GM12878 (cell line): Measurements from ENCODE around the gene MIAT. TPM values are rescaled to one million over a fixed set of nuclear protein-coding genes. Genes with fewer than 3 reads are reported as not detected.

Source experiments
- ATAC-seq: fragments of 200-7000 bp; cut with Tn5 transposase; 3 replicates; pipeline ENCODE4 v1.9.1; 2020; ENCODE audit warnings: mild to moderate bottlenecking, moderate library complexity
- BruUV-seq: library from RNA; stranded (reverse); fragments of 400-500 nt; replicated peaks from 2 replicates; lab custom pipeline; 2021; lab: Mats Ljungman, UMichigan
- CTCF ChIA-PET: fragments of 300-600 bp; sonication (Branson Sonifier 250); formaldehyde crosslinking; extraction: SDS; loops from one replicate; lab custom pipeline; 2021; ENCODE audit warnings: inconsistent platforms; lab: Yijun Ruan, JAX
- POLR2A ChIA-PET: fragments of 350-600 bp; formaldehyde crosslinking; extraction: SDS; loops from one replicate; lab custom pipeline; 2021; ENCODE audit warnings: inconsistent platforms; lab: Charles Lee
- RAD21 ChIA-PET: fragments of 300-600 bp; sonication (Branson Sonifier 250); formaldehyde crosslinking; loops from one replicate; lab custom pipeline; 2023; ENCODE audit warnings: antibody characterized with exemption; ENCODE audit not compliant: unreplicated experiment; lab: Charles Lee
- SMC1A ChIA-PET: fragments of 300-600 bp; sonication (Branson Sonifier 250); formaldehyde crosslinking; loops from one replicate; lab custom pipeline; 2023; ENCODE audit not compliant: unreplicated experiment, uncharacterized antibody; lab: Charles Lee
- DNase-seq: peaks from one replicate; pipeline ENCODE4 v3.0.0-alpha.2; 2011; ENCODE audit warnings: low read depth, low spot score
- FAIRE-seq: peaks from 3 replicates; lab custom pipeline; 2011; peaks lifted over from hg19 to GRCh38; lab: Jason Lieb, UNC
- H2AFZ ChIP-seq: 2 replicates; pipeline ENCODE4 v1.6.0; 2011; ENCODE audit warnings: low read depth, low read length, control low read depth; ENCODE audit not compliant: control insufficient read depth
- H3K27ac ChIP-seq: 2 replicates; pipeline ENCODE4 v1.5.1; 2011; ENCODE audit warnings: control low read depth; ENCODE audit not compliant: control insufficient read depth, insufficient read depth
- H3K27me3 ChIP-seq, 2 experiments: replicated peaks in 1 of 2; 2 replicates each; pipeline versions ENCODE4 v1.6.0 to v1.6.1; 2011; ENCODE audit warnings: low read length in 1 of 2; ENCODE audit not compliant: control insufficient read depth in 2 of 2, insufficient read depth in 2 of 2
- H3K36me3 ChIP-seq, 2 experiments: 2 replicates each; pipeline ENCODE4 v1.5.1; 2011; ENCODE audit warnings: low read length in 1 of 2; ENCODE audit not compliant: control insufficient read depth in 2 of 2, insufficient read depth in 2 of 2
- H3K4me1 ChIP-seq: 2 replicates; pipeline ENCODE4 v1.6.1; 2011; ENCODE audit warnings: mild to moderate bottlenecking, low read length, moderate library complexity, mixed read lengths; ENCODE audit not compliant: control insufficient read depth, insufficient read depth
- H3K4me2 ChIP-seq: 2 replicates; pipeline ENCODE4 v1.6.0; 2011; ENCODE audit warnings: control low read depth; ENCODE audit not compliant: control insufficient read depth, insufficient read depth
- H3K4me3 ChIP-seq: fragments of 200-600 bp; sonication (generic); 2 replicates; pipeline ENCODE4 v1.5.1; 2016
- H3K79me2 ChIP-seq: 2 replicates; pipeline ENCODE4 v1.6.0; 2011; ENCODE audit warnings: low read length; ENCODE audit not compliant: control insufficient read depth, insufficient read depth
- H3K9ac ChIP-seq: 2 replicates; pipeline ENCODE4 v1.8.0; 2011; ENCODE audit warnings: low read length, control low read depth, mixed read lengths; ENCODE audit not compliant: control insufficient read depth, insufficient read depth
- H3K9me3 ChIP-seq: replicated peaks from 3 replicates; pipeline ENCODE4 v1.5.1; 2011; ENCODE audit warnings: mild to moderate bottlenecking, low read length; ENCODE audit not compliant: control insufficient read depth, insufficient read depth
- H4K20me1 ChIP-seq: 2 replicates; pipeline ENCODE4 v1.6.0; 2011; ENCODE audit not compliant: control insufficient read depth, insufficient read depth
- BHLHE40 ChIP-seq, 2 experiments: fragments of 450-650 bp in 1 of 2; IDR thresholded peaks; 2 replicates each; pipeline ENCODE4 v1.6.1; 2011 to 2017; ENCODE audit warnings: low read depth in 2 of 2, borderline replicate concordance in 1 of 2, improper control_type of control experiment in 1 of 2, low read length in 1 of 2, mild to moderate bottlenecking in 1 of 2
- CHD2 ChIP-seq: IDR thresholded peaks from 2 replicates; pipeline ENCODE4 v1.6.1; 2011; ENCODE audit warnings: low read depth, low read length, improper control_type of control experiment, borderline replicate concordance
- GABPA ChIP-seq: IDR thresholded peaks from 2 replicates; pipeline ENCODE4 v1.6.1; 2014; ENCODE audit warnings: antibody characterized with exemption, low read depth, mild to moderate bottlenecking, inconsistent platforms
- HCFC1 ChIP-seq: fragments of 150-350 bp; IDR thresholded peaks from 2 replicates; pipeline ENCODE4 v1.6.1; 2014; ENCODE audit warnings: low read length
- KAT2A ChIP-seq: conservative IDR thresholded peaks from 2 replicates; pipeline ENCODE4 v1.6.1; 2011; ENCODE audit warnings: low read depth, low read length; ENCODE audit not compliant: control insufficient read depth
- MEF2A ChIP-seq: IDR thresholded peaks from 2 replicates; pipeline ENCODE4 v1.6.1; 2011; ENCODE audit warnings: low read depth, mild to moderate bottlenecking, low read length, moderate library complexity; ENCODE audit not compliant: insufficient read depth
- MTA2 ChIP-seq: fragments of 450-650 bp; IDR thresholded peaks from 2 replicates; pipeline ENCODE4 v1.6.1; 2016; ENCODE audit warnings: low read depth, mild to moderate bottlenecking, moderate library complexity
- SMC3 ChIP-seq: IDR thresholded peaks from 2 replicates; pipeline ENCODE4 v1.6.1; 2011; ENCODE audit warnings: low read length, improper control_type of control experiment, borderline replicate concordance
- TCF3 ChIP-seq: IDR thresholded peaks from 2 replicates; pipeline ENCODE4 v1.6.1; 2012; ENCODE audit warnings: low read depth, mild to moderate bottlenecking, low read length, borderline replicate concordance; ENCODE audit not compliant: insufficient read depth
- WGBS: methylation state at CpG from one replicate; pipeline ENCODE4 v1.1.6; 2016; ENCODE audit warnings: low lambda C conversion rate; ENCODE audit not compliant: insufficient replicate concordance, insufficient coverage; ENCODE audit errors: missing lambda C conversion rate; 5-methylcytosine and 5-hydroxymethylcytosine counted together
- in situ Hi-C: fragments of 300-500 bp; cut with MboI; formaldehyde crosslinking; loops from 9 replicates; pipeline ENCODE4 v1.14.3; 2018; ENCODE audit warnings: mixed read lengths
- intact Hi-C: fragments of 100-400 bp; cut with micrococcal nuclease; formaldehyde crosslinking; loops from one replicate; pipeline ENCODE4 v1.14.2; 2022; ENCODE audit not compliant: unreplicated experiment
- polyA plus RNA-seq, 11 experiments: library from polyadenylated mRNA; depleted of rRNA in 4 of 11; unstranded in 6 of 11; stranded (reverse) in 5 of 11; fragments of >200 nt; fragmentation: Nextera tagmentation in 4 of 11; fragmentation: Illumina TruSeq in 1 of 11; extraction: Ambion mirVana in 4 of 11; extraction: Trizol in 1 of 11; gene quantifications; 1 replicate in 1 of 11; 2 replicates in 10 of 11; pipeline versions ENCODE4 v1.2.1 to v1.2.3, GENCODE V29; 2011 to 2016; ENCODE audit warnings: inconsistent platforms in 2 of 11, missing spikeins in 2 of 11, low read depth in 1 of 11
- total RNA-seq, 4 experiments: library from RNA; depleted of rRNA in 3 of 4; stranded (reverse); fragments of >200 nt in 3 of 4; fragmentation: Illumina TruSeq in 1 of 4; extraction: Trizol in 1 of 4; gene quantifications; 2 replicates each; pipeline versions ENCODE4 v1.2.1 to v1.2.3, GENCODE V29; 2013 to 2021
- TF ChIP-seq, protein P1 (sequence below): IDR thresholded peaks from 2 replicates; pipeline ENCODE4 v1.6.1; 2012; ENCODE audit warnings: mild to moderate bottlenecking, low read depth, low read length
- TF ChIP-seq, protein P2 (sequence below): IDR thresholded peaks from 2 replicates; pipeline ENCODE4 v1.6.1; 2011; ENCODE audit warnings: mild to moderate bottlenecking, low read depth, low read length, moderate library complexity; ENCODE audit not compliant: insufficient replicate concordance

Gene MIAT
- total and polyA plus RNA-seq, 10 of the 15 experiments (the other 5 are each of a cell fraction or from before 2014, with no cell fraction given) = 0.39 to 13.7 (median 4.6) TPM

DNA sequence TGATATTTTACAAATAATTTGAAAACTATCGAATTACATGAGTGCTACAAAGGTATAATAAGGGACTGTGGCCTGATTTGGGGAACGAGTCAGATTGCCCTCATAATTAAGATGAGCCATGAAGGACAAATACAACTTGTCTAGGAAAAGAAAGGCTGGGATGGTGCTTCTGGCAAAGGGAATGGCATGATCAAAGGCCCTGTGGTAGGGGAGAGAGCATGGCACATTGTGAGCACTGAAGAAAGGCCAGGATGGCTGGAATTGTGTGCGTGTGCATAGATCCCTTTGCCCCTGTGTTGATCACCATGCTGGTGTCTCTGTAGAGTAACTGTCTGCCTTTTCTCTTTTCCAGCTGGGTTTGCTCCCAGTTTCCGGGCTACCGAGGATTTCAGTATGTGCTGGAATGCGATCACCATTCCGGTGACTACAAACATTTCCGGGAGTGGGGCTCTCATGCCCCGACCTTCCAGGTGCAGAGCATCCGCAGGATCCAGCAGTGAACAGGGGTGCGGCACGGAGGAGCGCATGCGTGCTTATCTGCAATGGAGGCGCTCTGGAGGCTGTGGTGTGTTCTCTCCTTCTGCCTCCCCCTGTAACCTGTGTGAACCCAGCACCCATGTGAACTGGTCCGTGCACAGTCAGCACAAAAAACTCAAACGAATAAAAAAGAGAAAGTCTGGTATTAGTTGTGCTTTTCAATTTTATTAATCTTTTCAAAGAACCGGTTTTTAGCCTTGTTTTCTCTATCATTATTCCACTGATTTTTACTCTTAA, 27.2 kb upstream of the MIAT start:
- 72% methylated on average over 18 of the region's 18 CpGs for WGBS
- no peak overlapping the region for H3K4me2 ChIP-seq
- no peaks in the 10 kb centered on the region for H4K20me1 ChIP-seq
- no peak for FAIRE-seq
- ChIA-PET RAD21 (no interaction called here), CTCF (interaction anchor here (1.1 to 1.2 kb wide), 3 partner anchors 12 to 151 kb away, joined by 3 to 5 read pairs (median 4); no protein-coding TSS in a partner anchor), POLR2A (interaction anchor here (0.8 kb wide), 1 partner anchor 130 kb away, joined by 3 read pairs; no protein-coding TSS in a partner anchor), SMC1A (interaction anchor here (0.6 kb wide), 1 partner anchor 36 kb away, joined by 3 read pairs; no protein-coding TSS in a partner anchor)
- no peak for TF ChIP-seq KAT2A
- TF ChIP-seq BHLHE40 (IDR thresholded peaks at IDR 0.05; ENCODE audit: borderline replicate concordance in 1 of 2, low read depth in 2 of 2, low read length in 1 of 2) = no peak
- TF ChIP-seq, protein P1, sequence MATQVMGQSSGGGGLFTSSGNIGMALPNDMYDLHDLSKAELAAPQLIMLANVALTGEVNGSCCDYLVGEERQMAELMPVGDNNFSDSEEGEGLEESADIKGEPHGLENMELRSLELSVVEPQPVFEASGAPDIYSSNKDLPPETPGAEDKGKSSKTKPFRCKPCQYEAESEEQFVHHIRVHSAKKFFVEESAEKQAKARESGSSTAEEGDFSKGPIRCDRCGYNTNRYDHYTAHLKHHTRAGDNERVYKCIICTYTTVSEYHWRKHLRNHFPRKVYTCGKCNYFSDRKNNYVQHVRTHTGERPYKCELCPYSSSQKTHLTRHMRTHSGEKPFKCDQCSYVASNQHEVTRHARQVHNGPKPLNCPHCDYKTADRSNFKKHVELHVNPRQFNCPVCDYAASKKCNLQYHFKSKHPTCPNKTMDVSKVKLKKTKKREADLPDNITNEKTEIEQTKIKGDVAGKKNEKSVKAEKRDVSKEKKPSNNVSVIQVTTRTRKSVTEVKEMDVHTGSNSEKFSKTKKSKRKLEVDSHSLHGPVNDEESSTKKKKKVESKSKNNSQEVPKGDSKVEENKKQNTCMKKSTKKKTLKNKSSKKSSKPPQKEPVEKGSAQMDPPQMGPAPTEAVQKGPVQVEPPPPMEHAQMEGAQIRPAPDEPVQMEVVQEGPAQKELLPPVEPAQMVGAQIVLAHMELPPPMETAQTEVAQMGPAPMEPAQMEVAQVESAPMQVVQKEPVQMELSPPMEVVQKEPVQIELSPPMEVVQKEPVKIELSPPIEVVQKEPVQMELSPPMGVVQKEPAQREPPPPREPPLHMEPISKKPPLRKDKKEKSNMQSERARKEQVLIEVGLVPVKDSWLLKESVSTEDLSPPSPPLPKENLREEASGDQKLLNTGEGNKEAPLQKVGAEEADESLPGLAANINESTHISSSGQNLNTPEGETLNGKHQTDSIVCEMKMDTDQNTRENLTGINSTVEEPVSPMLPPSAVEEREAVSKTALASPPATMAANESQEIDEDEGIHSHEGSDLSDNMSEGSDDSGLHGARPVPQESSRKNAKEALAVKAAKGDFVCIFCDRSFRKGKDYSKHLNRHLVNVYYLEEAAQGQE = no peak
- no peak for TF ChIP-seq MEF2A
- no peak for TF ChIP-seq CHD2
- TF ChIP-seq SMC3 = no peak
- no peak for TF ChIP-seq TCF3
- TF ChIP-seq, protein P2, sequence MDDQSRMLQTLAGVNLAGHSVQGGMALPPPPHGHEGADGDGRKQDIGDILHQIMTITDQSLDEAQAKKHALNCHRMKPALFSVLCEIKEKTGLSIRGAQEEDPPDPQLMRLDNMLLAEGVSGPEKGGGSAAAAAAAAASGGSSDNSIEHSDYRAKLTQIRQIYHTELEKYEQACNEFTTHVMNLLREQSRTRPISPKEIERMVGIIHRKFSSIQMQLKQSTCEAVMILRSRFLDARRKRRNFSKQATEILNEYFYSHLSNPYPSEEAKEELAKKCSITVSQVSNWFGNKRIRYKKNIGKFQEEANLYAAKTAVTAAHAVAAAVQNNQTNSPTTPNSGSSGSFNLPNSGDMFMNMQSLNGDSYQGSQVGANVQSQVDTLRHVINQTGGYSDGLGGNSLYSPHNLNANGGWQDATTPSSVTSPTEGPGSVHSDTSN = no peak
- TF ChIP-seq MTA2 = no peak
- TF ChIP-seq GABPA = no peak
- TF ChIP-seq HCFC1 = no peak
- no peak for ATAC-seq
- H3K4me1 ChIP-seq = no peaks in the 10 kb centered on the region
- peaks cover 1% of the 10 kb centered on the region; the same call in 1 of the 3 replicates for H3K9me3 ChIP-seq
- H3K79me2 ChIP-seq = no peaks in the 10 kb centered on the region
- H2AFZ ChIP-seq = no peak overlapping the region
- no peak for DNase-seq
- in situ Hi-C loops (no loop called here), intact Hi-C loops (no loop called here)
- BruUV-seq = no TSS peak
- H3K36me3 ChIP-seq = no peaks in the 10 kb centered on the region
- H3K4me3 ChIP-seq = no peak overlapping the region
- no peaks in the 10 kb centered on the region for H3K27me3 ChIP-seq
- H3K9ac ChIP-seq = no peak overlapping the region
- no peak overlapping the region for H3K27ac ChIP-seq
